HT-29 (cell line): ENCODE results near the gene GRIK5. TPM values are rescaled to one million over a fixed set of nuclear protein-coding genes. Genes with fewer than 3 reads are reported as not detected.
A peak's percentile ranks its signal among the peaks of the same experiment; 100 is the strongest.

ENCODE experiments used
- DNase-seq: peaks from one replicate; pipeline ENCODE4 v3.0.0-alpha.2; 2015; ENCODE audit warnings: low spot score
- total RNA-seq: library from RNA; depleted of rRNA; stranded (reverse); fragments of >200 nt; shearing (Covaris generic); gene quantifications from 2 replicates; pipeline ENCODE4 v1.2.3, GENCODE V29; 2014

The GRIK5 gene
- total RNA-seq, 1 experiment from 2014 or later: not detected

- no peak for DNase-seq
These were observed 25.3 kb upstream of the GRIK5 start for GRCh38 chr19:42095142-42095813.

- no peak for DNase-seq
These were observed 23.9 kb upstream of the GRIK5 start for GRCh38 chr19:42093926-42094325.

- DNase-seq: no peak
These were observed 23.5 kb upstream of the GRIK5 start for GRCh38 chr19:42093505-42093904.

- peak; percentile 79 for DNase-seq
These were observed 22.3 kb upstream of the GRIK5 start for GRCh38 chr19:42092350-42092749.

- peak; percentile 75 for DNase-seq
These were observed 21.7 kb upstream of the GRIK5 start for GRCh38 chr19:42091742-42092141.

GRCh38 chr19:42091300-42091699 lies 21.3 kb upstream of the GRIK5 start:
- no peak for DNase-seq

GRCh38 chr19:42090672-42091071 lies 20.7 kb upstream of the GRIK5 start:
- no peak for DNase-seq

- no peak for DNase-seq
These were observed 19.8 kb upstream of the GRIK5 start for GRCh38 chr19:42089772-42090171.

- DNase-seq: no peak
These were observed 19.3 kb upstream of the GRIK5 start for GRCh38 chr19:42089191-42089750.

- no peak for DNase-seq
These were observed 18.6 kb upstream of the GRIK5 start for GRCh38 chr19:42088471-42089190.

- no peak for DNase-seq
These were observed 17.0 kb upstream of the GRIK5 start for GRCh38 chr19:42086770-42087550.

GRCh38 chr19:42086188-42086736 lies 16.3 kb upstream of the GRIK5 start:
- no peak for DNase-seq

- DNase-seq: no peak
These were observed 13.5 kb upstream of the GRIK5 start for GRCh38 chr19:42083537-42083936.

- DNase-seq: peak; percentile 75
These were observed 11.7 kb upstream of the GRIK5 start for GRCh38 chr19:42081584-42082203.

- no peak for DNase-seq
These were observed 10.9 kb upstream of the GRIK5 start for GRCh38 chr19:42080764-42081375.

GRCh38 chr19:42079886-42080763 lies 10.1 kb upstream of the GRIK5 start:
- DNase-seq: no peak

GRCh38 chr19:42079276-42079669 lies 9.3 kb upstream of the GRIK5 start:
- no peak for DNase-seq

- DNase-seq: no peak
These were observed 8.7 kb upstream of the GRIK5 start for GRCh38 chr19:42078538-42079275.

GRCh38 chr19:42078058-42078457 lies 8.1 kb upstream of the GRIK5 start:
- no peak for DNase-seq
